GM21360 (cell line): ENCODE results near the gene DAZAP1.
A peak's percentile ranks its signal among the peaks of the same experiment; 100 is the strongest.

Experiments
- ATAC-seq: cut with Tn5 transposase; IDR thresholded peaks from one replicate; pipeline ENCODE4 v1.9.1; 2021; ENCODE audit warnings: mild to moderate bottlenecking, moderate library complexity; ENCODE audit not compliant: unreplicated experiment

Gene DAZAP1

DNA sequence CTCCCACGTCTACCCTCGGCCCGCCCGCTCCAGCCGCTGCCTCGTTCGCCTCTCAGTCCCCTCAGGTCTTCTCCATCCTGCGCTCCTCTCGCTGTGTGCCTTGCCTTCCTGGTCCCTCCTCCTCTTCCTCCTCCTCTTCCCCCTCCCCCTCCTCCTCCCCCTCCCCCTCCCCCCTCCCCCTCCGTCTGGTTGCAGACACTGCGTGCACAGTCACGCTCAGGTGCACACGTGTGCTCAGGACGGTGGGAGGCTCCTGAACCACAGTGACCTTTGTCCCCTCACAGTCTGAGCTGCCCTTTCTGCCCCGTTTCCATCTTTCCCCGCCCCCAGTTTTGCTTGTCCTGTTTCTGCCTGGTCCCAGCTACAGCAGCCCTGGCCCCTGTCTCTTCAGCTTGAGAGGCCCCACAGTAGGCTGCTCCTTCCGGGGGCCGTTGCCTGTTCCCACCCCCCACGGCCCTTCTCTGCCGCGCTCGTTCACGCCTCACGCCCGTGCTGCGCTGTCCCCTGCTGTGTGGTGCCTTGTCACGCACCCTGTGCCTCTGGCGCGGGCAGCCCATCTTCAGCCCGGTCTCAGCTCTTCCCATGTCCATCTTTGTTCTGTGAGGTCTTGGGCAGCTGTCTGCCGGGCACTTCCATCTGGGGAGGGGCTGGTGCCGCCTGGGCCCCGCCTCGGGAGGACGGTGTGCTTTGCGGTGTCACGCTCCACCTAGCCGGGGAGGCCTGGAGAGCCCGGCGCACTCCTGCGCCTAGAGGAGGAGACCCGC, 17.0 kb downstream of the DAZAP1 start:
- no peak for ATAC-seq

DNA sequence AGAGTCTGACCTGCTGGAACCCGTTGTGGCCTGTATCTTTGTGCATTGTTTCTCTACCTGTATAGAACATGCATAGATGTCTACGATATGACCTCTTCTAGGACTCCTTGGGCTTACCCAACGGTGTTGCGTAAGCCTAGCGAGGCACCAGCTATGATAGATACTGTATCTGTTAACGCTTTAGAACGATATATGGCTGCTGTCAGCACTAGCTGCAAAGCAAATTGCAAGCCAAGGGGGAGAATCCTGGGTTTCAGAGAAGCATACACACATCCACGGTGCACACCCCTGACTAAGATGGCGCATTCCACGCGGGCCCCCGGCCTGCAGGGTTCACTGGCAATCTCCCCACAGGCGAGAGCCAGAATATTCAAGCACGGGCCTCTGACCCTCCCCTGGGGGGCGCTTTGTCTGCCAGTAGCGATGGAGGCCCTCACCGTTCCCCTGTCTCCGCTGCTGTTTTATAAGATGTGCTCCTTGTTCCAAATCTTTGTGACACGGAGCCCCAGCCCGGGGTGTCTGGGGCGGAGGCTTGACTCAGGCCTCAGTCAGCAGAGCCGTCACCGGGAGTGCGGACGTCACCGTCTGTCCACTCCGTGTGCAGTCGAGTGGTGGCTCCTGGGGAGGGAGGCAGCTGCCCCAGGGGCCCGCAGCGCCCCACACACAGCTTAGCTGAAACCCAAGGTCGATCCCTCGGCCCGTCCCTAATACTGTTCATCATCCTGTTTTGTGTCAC, 17.9 kb downstream of the DAZAP1 start:
- ATAC-seq, result no peak

GRCh38 chr19:1425902-1426301, 18.5 kb downstream of the DAZAP1 start:
- no peak for ATAC-seq

DNA sequence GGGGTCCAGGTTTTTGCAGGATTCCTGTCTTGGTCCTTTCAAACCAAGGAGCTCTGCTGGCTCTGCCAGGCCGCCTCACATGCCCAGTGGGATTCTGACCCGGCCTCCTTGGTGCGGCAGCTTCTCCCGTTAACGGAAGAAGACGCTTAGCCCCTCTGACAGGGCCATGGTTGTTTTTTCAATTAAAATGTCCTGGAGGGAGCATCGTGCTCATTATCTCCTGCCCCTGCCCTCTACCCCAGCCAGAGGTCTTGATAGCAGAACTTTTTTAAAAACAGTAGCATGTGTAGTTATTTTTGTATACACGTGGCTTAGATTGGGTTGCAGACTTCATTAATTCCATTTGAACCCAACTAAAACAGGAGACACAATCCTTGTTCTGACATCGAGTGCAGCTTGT, 19.4 kb downstream of the DAZAP1 start:
- no peak for ATAC-seq

- ATAC-seq, result no peak
Observed at GRCh38 chr19:1427221-1427920, 20.0 kb downstream of the DAZAP1 start.

DNA sequence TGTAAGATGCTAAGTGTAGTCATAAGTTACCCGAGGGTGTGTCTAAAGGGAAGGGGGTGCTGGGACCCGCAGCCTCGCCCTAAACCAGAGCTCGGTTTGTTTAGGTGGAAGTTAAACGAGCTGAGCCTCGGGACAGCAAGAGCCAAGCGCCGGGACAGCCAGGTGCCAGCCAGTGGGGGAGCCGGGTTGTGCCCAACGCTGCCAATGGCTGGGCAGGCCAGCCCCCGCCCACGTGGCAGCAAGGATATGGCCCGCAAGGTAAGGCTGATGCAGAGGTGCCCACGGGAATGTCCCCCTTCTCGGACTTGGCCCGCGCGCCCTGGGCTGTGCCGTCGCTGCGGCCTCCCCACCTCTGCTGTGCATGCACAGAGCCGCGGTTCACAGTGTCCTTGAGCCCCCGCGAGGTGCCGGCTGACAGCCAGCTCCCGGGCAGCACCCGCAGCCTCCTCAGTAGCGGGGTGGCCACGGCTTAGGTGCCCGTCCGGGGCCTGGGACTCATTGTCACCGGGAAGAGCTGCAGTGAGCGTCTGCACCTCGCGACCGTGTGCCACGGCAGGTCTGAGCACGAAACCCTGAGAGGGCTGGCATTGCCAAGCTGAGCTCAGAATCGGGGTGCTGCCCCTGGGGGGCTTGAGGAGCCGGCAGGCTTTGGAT, 21.5 kb downstream of the DAZAP1 start:
- no peak for ATAC-seq

DNA sequence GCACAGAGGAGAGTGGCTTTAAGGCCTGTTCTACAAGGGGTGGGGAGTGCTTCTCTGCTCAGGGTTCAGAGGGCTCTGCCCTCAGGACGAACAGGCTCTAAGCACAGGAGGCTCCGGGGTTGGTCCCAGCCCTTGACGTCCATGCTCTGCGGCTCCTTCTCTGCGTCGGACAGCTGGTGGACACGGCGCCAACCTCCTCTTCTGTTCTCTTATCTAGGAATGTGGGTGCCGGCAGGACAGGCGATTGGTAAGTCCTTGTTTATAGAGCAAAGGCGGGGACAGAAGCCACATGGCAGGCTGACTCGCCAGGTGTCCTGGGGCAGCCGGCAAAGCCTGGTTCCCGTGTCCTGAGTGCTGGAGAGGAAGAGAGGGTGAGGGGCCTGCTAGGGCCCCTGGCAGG, 22.4 kb downstream of the DAZAP1 start:
- no peak for ATAC-seq

GRCh38 chr19:1430246-1430645, 22.9 kb downstream of the DAZAP1 start:
- no peak for ATAC-seq

DNA sequence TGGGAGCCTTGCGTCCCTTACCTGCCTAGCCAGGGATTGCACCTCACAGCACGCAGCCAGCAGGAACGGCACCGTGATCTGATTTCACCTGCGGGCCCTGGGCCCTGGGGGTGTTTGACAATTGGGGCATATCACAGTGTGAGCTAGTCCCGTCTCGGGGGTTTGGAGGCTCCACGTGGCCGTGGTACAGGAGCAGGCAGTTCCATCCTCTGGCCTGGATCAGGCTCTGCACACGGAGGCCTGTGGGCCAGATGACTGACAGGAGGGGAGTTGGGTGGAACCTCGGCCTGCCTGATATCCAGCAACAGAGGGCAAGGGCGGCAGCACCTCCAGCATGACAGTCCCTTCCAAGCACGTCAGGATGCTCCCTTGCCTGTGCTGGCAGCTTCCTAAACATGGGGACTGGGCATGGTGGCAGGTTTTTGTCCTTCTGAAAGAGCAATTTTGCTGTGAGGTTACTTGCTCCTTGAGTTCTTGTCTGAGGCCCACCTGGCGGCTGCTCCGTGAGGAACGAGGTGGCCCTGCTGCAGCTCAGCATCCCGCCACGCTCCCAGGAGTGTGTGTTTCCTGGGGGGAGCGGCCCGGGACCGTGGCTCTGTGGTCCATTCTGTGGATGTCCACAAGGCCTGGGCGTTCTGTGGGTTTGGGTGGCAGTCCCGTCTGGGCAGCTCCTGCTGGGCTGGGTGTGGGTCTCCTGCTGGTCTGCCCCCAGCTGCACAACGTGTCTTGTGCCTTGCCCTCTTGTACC, 24.5 kb downstream of the DAZAP1 start:
- no peak for ATAC-seq

DNA sequence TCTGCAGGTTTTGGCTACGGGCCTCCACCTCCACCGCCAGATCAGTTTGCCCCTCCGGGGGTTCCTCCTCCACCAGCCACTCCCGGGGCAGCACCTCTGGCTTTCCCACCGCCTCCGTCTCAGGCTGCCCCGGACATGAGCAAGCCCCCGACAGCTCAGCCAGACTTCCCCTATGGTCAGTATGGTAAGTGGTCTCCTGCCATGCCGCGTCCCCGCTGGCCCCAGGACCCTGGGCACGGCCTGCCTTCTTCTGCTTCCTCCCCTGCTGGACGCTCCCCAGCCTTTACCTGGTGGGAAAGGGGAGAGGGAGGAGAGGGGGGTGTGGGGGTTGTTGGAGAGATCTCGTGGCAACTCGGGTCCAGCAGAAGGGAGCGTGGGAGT, 25.1 kb downstream of the DAZAP1 start:
- ATAC-seq, result no peak

- ATAC-seq, result no peak
Observed at GRCh38 chr19:1433119-1434039, 26.0 kb downstream of the DAZAP1 start.

DNA sequence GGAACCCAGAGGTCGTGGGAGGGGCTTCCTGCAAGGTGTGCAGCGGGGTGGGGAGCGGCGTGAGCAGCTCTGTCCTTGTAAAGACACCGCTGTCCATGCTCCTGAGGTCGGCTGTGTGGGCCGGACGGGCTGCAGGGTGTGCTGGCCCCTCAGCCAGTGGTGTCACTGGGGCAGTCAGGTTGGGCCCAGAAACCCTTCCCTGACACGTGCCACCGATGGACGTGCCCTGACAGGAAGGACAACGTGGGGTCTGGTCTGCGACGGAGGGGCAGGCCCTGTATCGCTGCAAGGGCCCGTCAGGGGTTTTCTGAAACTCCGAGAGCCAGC, 26.6 kb downstream of the DAZAP1 start:
- ATAC-seq, result no peak

- ATAC-seq, result no peak
Observed at GRCh38 chr19:1434577-1435060, 27.2 kb downstream of the DAZAP1 start.

DNA sequence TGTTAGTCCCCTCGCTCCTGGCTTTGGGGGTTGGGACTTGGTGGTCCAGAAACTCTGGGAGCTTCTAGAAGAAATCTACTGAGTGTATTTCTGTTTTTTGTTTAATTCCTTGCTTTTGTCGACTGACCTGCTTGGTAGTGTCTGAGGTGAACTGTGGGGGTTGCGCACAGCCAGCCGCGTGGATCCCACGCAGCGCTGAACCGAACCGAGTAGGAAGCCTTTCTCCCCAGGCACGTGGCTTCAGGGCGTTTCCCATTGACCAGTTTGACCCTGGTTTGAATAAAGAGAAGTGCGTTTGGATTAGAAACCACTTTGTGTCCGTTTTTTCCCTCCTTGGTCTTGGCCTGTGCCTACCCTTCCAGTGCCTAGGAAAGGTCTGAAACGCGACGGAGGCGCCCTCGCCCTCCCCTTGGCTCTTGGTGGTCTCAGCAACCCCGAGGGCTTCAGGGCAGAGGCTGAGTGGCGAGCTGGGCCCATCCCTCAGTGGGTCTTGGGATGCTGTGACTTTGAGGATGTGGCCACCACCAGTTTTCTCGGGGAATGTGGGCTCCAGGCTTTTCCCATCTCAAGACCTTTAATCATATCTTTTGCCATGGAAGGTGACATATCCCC, 28.1 kb downstream of the DAZAP1 start:
- no peak for ATAC-seq

GRCh38 chr19:1437609-1438008, 30.2 kb downstream of the DAZAP1 start:
- no peak for ATAC-seq

DNA sequence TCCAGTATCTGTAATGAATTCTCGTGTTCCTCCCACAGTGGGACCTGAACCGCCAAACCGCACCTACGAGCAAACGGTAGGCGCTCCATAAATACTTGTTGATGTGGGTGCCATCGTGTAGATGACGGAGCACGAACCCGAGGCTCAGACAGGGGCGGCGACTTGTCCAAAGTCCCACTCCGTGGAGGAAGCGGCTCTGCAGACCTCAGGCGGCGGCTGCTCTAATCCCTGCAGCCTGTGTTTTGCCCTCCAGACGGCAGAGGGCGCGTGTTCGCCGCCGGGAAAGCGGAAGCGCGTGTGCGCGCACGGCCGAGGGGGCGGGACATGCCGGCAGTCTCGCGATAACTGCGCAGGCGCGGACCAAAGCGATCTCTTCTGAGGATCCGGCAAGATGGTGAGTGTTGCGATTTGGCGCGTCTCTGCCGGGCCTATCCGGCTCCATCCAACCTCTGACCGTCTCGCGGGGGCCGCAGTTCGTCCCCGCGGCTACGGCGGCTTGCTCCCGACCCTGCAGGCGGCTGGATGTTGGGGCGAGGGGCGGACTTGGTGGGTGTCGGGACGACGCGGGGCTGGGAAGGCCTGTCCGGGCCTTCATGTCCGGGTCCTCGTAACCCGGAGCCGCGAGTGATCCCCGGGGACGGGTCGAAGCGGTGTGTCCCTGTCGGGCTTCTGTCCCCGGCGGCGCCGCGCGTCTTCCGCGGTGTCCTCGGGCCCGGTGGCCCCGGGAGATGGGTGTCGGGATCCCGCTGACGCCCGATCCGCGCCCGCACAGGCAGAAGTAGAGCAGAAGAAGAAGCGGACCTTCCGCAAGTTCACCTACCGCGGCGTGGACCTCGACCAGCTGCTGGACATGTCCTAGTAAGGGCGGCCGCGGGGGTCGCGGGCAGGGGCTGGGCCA, 30.9 kb downstream of the DAZAP1 start, which contains the start of gene RPS15:
Gene RPS15, plus strand, starts transcription at position 362 of the 898 bp plus-strand sequence. Its CDS starts 30 bp downstream, at position 392.
- peak; percentile 84 for ATAC-seq

DNA sequence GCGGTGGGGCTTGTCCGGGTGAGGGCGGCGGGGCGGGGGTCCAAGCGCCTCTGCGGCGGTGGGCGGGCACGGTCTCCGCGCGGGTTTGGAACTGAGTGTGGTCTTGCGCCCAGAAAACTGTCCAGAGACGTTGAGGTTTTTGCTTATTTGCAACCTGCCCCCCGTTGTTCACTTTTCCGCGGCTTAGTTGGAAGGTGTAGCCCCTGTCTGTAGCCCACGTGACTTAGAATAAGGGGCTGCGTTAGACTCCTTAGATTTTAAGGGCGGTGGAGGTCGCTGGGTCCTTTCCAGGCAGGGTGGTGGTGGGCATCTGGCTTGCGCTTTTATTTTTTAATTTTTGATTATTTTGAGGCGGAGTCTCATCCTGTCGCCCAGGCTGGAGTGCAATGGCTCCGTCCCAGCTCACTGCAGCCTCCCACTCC, 31.6 kb downstream of the DAZAP1 start:
- no peak for ATAC-seq
